Coronary artery (tissue), 2 donors: ENCODE measurements around the gene SLC2A4RG.

Experiments
- DNase-seq: peaks from one replicate; pipeline ENCODE4 v3.0.0-alpha.2; 2017; ENCODE audit warnings: low spot score
- H3K27ac ChIP-seq, 2 donors: fragments of 200-600 bp; sonication (generic); one replicate each; pipeline ENCODE4 v1.5.1; 2016 to 2019
- H3K4me3 ChIP-seq: fragments of 200-600 bp; sonication (generic); 2 replicates; pipeline ENCODE4 v1.5.1; 2016; ENCODE audit warnings: mild to moderate bottlenecking, moderate library complexity
- TF ChIP-seq, protein P1 (sequence below): fragments of 200-600 bp; sonication (generic); IDR thresholded peaks from one replicate; pipeline ENCODE4 v1.5.1; 2019; ENCODE audit warnings: antibody characterized with exemption

The SLC2A4RG gene

DNA sequence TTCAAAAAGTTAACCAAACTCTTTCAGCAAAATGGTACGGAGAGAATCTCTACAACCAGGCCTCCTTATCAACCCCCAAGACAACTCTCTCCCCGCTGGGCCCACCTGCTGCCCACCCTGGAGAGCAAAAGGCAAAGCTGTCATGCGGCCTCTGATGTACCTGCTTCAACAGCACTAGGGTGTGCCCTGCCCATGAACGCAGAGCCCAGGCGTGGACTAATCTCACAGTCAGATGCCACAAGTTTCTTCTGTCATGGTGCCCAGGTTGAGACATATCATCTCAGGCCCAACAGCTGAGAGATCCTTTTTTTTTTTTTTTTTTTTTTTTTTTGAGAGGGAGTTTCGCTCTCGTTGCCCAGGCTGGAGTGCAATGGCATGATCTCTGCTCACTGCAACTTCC, 26.3 kb downstream of the SLC2A4RG start:
- DNase-seq: no peak
- TF ChIP-seq, protein P1, sequence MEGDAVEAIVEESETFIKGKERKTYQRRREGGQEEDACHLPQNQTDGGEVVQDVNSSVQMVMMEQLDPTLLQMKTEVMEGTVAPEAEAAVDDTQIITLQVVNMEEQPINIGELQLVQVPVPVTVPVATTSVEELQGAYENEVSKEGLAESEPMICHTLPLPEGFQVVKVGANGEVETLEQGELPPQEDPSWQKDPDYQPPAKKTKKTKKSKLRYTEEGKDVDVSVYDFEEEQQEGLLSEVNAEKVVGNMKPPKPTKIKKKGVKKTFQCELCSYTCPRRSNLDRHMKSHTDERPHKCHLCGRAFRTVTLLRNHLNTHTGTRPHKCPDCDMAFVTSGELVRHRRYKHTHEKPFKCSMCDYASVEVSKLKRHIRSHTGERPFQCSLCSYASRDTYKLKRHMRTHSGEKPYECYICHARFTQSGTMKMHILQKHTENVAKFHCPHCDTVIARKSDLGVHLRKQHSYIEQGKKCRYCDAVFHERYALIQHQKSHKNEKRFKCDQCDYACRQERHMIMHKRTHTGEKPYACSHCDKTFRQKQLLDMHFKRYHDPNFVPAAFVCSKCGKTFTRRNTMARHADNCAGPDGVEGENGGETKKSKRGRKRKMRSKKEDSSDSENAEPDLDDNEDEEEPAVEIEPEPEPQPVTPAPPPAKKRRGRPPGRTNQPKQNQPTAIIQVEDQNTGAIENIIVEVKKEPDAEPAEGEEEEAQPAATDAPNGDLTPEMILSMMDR: no peak
- H3K27ac ChIP-seq: no peak overlapping the region
- H3K4me3 ChIP-seq: no peak overlapping the region

GRCh38 chr20:63766695-63767426, 27.3 kb downstream of the SLC2A4RG start:
- DNase-seq: no peak
- H3K27ac ChIP-seq: no peak overlapping the region
- TF ChIP-seq, protein P1: no peak
- H3K4me3 ChIP-seq: no peak overlapping the region

GRCh38 chr20:63767456-63767855, 27.9 kb downstream of the SLC2A4RG start:
- TF ChIP-seq, protein P1: no peak
- H3K27ac ChIP-seq: no peak overlapping the region
- H3K4me3 ChIP-seq: no peak overlapping the region
- DNase-seq: no peak

GRCh38 chr20:63767886-63768285, 28.3 kb downstream of the SLC2A4RG start:
- Histone ChIP-seq H3K4me3 (no peak overlapping the region), H3K27ac (no peak overlapping the region)
- DNase-seq: no peak
- TF ChIP-seq, protein P1: no peak

GRCh38 chr20:63768591-63769515, 29.3 kb downstream of the SLC2A4RG start:
- DNase-seq: no peak
- TF ChIP-seq, protein P1: no peak
- H3K27ac ChIP-seq: no peak overlapping the region
- no peak overlapping the region for H3K4me3 ChIP-seq

GRCh38 chr20:63769891-63770474, 30.4 kb downstream of the SLC2A4RG start:
- no peak for DNase-seq
- no peak overlapping the region for H3K4me3 ChIP-seq
- TF ChIP-seq, protein P1: no peak
- H3K27ac ChIP-seq: no peak overlapping the region
